Subcutaneous abdominal adipose tissue (tissue), 5 donors: ENCODE data around the gene LTK.

Experiments used
- H3K27ac ChIP-seq: one replicate; pipeline ENCODE4 v1.7.0; 2013; ENCODE audit warnings: low read depth, mild to moderate bottlenecking, inconsistent platforms, low read length, moderate library complexity
- H3K27me3 ChIP-seq, 5 donors: one replicate each; pipeline ENCODE4 v1.7.0; 2013; ENCODE audit warnings: low read length in 5 of 5, inconsistent platforms in 1 of 5; ENCODE audit not compliant: control insufficient read depth in 5 of 5, insufficient read depth in 4 of 5
- H3K36me3 ChIP-seq, 5 donors: one replicate each; pipeline ENCODE4 v1.7.0; 2013; ENCODE audit warnings: low read length in 5 of 5; ENCODE audit not compliant: control insufficient read depth in 5 of 5, insufficient read depth in 5 of 5
- H3K4me1 ChIP-seq, 5 donors: one replicate each; pipeline ENCODE4 v1.7.0; 2013; ENCODE audit warnings: low read length in 5 of 5, mild to moderate bottlenecking in 3 of 5, moderate library complexity in 1 of 5; ENCODE audit not compliant: control insufficient read depth in 5 of 5, insufficient read depth in 5 of 5
- H3K4me3 ChIP-seq, 5 donors: one replicate each; pipeline ENCODE4 v1.7.0; 2013; ENCODE audit warnings: low read length in 5 of 5, low read depth in 1 of 5
- H3K9ac ChIP-seq, 5 donors: one replicate each; pipeline ENCODE4 v1.7.0; 2013; ENCODE audit warnings: low read length in 5 of 5, mild to moderate bottlenecking in 4 of 5, moderate library complexity in 3 of 5
- H3K9me3 ChIP-seq, 5 donors: one replicate each; pipeline ENCODE4 v1.7.0; 2013; ENCODE audit warnings: low read length in 5 of 5; ENCODE audit not compliant: control insufficient read depth in 5 of 5
- donor health status: healthy.
- donor health status: healthy.
- donor health status: healthy.
- donor health status: healthy.
- donor health status: healthy.

LTK gene

DNA sequence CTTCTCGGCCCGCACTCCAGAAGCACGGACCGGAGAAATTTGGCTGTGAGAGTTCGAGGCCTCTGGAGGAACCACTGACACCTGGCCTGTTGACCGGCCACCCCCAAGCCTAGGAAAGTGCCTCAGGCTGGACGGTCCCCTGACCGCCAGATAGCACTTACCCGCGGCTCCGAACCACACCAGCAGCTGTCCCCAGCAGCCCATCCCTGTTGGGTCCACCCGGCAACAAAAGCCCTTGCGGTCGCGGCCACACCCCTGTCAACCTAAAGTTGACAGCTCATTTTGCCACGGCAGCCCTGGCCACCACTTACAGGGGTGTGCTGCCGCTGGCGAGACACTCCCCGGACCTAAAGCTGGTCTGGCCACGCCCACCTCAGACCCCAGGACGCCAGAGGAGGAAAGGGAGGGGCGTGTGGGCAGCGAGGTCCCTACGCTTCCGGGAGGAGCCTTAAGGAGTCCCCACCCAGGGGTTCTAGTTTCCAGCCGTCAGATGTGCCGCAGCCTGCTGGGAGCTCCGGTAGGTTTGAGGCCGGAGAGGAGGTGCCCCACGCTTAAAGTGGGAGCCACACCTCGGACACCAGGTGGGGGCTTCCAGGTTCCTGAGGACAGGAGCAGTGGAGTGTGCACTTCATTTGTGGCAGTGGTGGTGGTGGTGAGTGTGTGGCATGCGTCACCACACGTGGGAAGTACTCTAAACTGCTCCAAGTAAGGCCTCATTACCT lies at the start of gene LTK:
LTK (minus strand) TSS at position 322 of the 722 bp plus-strand sequence; CDS start at position 204, 118 bp downstream.
- H3K27me3 ChIP-seq = peaks cover 12 to 27% (median 18%) of the 10 kb centered on the region in 5 donors
- peaks cover 0 to 25% (median 23%) of the 10 kb centered on the region in 5 donors for H3K4me1 ChIP-seq
- H3K9me3 ChIP-seq = no peaks in the 10 kb centered on the region
- H3K4me3 ChIP-seq = peak within 1 kb of the TSS; percentile 31 to 67 (median 56)
- H3K9ac ChIP-seq = peak within 1 kb of the TSS in 2 of 5 donors; percentile 38 to 53
- no peak within 1 kb of the TSS for H3K27ac ChIP-seq
- H3K36me3 ChIP-seq = peaks cover 0 to 16% (median 14%) of the 10 kb centered on the region in 5 donors

DNA sequence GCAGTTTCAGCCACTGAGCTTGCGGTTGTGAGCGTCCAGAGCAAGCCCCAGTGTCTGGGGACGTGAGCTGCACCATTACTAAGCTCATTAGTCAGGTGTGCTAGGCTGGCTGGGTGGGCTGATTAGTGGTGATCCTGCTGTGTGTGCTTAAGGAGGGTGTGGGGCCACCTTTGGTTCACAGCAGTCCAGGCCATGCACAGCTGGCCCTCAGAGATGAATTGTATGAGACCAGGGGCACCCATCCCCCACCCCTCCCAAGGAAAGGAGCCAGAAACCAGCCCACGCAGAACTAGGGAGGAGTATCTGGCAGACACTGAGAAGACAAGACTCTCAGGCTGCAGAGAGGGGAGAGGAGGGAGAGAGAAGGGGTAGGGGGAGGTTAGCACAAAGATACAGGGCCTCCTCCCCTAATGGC lies 49.2 kb upstream of the LTK start:
- Histone ChIP-seq H3K9me3 (no peaks in the 10 kb centered on the region), H3K4me3 (no peak overlapping the region), H3K9ac (no peak overlapping the region), H3K36me3 (peaks cover 0 to 37% (median 21%) of the 10 kb centered on the region in 5 donors), H3K27me3 (no peaks in the 10 kb centered on the region), H3K4me1 (peaks cover 6 to 62% (median 47%) of the 10 kb centered on the region in 5 donors), H3K27ac (no peak overlapping the region)

DNA sequence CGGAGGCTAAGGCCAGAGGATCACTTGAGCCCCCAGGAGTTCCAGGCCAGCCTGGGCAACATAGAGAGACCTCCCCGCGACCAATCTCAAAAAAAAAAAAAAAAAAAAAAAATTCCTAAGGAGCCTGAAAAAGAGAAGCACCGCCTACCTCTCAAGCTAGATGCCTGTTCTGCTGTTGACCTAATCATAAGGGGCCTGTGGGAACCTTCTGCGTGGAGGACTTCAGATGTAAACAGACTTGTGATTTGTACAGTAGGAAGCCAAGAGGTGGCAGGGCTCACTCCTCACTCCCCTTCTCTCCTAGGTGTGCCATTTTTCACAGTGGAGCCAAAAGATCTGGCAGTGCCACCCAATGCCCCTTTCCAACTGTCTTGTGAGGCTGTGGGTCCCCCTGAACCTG lies 48.6 kb upstream of the LTK start:
- peaks cover 0 to 37% (median 21%) of the 10 kb centered on the region in 5 donors for H3K36me3 ChIP-seq
- H3K9me3 ChIP-seq = no peaks in the 10 kb centered on the region
- H3K4me3 ChIP-seq = no peak overlapping the region
- H3K4me1 ChIP-seq = peaks cover 6 to 60% (median 51%) of the 10 kb centered on the region in 5 donors
- H3K9ac ChIP-seq = no peak overlapping the region
- H3K27me3 ChIP-seq = no peaks in the 10 kb centered on the region
- H3K27ac ChIP-seq = no peak overlapping the region

DNA sequence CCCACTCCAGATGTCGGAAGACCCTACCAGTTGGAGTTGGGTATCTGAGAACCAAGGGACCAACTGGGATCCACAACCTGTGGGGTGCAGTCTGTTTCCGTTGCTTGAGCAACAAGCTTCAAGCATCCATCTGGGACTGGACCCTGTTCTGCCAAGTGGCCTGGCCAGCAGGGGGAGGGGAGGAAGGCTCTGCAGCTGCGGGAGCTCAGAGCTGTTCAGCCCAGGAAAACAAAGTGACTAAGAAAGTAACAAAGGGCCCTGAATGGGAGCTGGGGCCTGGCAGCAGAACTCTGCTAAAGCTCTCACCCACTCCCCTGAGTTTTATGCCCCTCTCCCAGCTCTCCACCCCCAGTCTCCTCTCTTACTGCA lies 48.1 kb upstream of the LTK start:
- Histone ChIP-seq H3K27ac (no peak overlapping the region), H3K27me3 (no peaks in the 10 kb centered on the region), H3K9ac (no peak overlapping the region), H3K36me3 (peaks cover 0 to 37% (median 21%) of the 10 kb centered on the region in 5 donors), H3K4me1 (peaks cover 6 to 55% (median 49%) of the 10 kb centered on the region in 5 donors), H3K4me3 (no peak overlapping the region), H3K9me3 (no peaks in the 10 kb centered on the region)

DNA sequence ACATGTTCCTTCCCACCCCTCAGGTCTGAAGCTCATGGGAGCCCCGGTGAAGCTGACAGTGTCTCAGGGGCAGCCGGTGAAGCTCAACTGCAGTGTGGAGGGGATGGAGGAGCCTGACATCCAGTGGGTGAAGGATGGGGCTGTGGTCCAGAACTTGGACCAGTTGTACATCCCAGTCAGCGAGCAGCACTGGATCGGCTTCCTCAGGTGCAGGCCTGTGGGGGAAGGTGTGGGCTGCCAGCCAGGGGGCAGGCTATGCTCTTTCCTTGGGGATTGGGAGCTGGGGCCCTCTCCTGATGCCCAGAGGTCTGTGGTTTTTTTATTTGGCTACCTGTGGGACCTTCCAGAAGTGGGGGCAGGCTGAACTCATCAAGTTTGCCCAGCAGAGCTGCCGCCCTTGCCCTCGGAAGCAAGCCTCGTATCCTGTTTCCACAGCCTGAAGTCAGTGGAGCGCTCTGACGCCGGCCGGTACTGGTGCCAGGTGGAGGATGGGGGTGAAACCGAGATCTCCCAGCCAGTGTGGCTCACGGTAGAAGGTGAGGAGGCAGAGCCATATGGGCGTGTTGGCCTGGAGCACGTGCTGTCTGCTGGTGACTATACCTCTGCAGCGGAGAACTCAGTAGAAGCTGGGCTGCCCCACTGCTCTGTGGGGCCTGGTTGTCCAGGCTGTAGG lies 47.6 kb upstream of the LTK start:
- H3K9me3 ChIP-seq = no peaks in the 10 kb centered on the region
- peaks cover 0 to 34% (median 20%) of the 10 kb centered on the region in 5 donors for H3K36me3 ChIP-seq
- H3K27ac ChIP-seq = no peak overlapping the region
- H3K27me3 ChIP-seq = no peaks in the 10 kb centered on the region
- H3K4me3 ChIP-seq = no peak overlapping the region
- H3K4me1 ChIP-seq = peaks cover 6 to 52% (median 48%) of the 10 kb centered on the region in 5 donors
- H3K9ac ChIP-seq = peak overlapping the region in 1 of 5 donors; percentile 86

DNA sequence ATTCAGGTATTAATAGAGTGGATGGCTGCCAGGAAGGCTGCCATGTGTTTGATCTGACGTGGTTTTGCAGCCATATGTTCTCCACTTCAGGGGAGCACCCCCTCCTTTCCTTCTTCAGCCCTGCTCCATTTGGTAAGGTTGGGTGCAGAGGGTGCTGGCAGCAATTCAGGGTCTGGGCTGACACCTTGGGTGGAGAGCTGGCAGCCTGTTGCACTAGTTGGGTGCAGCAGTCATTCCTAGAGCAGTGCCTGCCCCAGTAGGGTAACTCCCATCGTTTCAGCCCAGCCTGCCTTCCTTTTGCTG lies 46.9 kb upstream of the LTK start:
- H3K27me3 ChIP-seq = no peaks in the 10 kb centered on the region
- no peaks in the 10 kb centered on the region for H3K9me3 ChIP-seq
- H3K36me3 ChIP-seq = peaks cover 0 to 34% (median 20%) of the 10 kb centered on the region in 5 donors
- H3K27ac ChIP-seq = no peak overlapping the region
- H3K4me1 ChIP-seq = peaks cover 6 to 52% (median 49%) of the 10 kb centered on the region in 5 donors
- peak overlapping the region in 1 of 5 donors; percentile 86 for H3K9ac ChIP-seq
- peak overlapping the region in 2 of 5 donors; percentile 25 to 30 for H3K4me3 ChIP-seq

DNA sequence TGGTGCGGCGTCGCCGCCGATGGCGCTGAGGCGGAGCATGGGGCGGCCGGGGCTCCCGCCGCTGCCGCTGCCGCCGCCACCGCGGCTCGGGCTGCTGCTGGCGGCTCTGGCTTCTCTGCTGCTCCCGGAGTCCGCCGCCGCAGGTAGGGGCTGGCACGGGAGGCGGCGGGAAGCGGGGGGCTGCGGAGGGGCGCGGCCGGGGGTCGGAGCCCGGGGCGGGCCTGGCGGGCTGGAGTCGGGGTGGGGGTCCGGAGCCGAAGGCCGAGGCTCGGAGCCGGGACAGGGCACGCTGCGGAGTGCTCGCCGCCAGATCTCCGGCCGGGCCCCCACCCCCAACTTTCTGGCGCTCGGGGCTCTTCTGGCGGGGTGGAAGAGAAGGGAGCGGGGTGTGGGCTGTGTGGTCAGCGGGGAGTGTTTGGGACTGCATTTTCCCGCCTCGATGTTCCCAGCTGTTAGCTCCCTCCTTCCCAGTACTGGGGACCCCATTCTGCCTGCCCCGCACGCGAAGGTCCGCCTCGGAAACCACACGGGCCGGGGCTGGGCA lies 45.7 kb upstream of the LTK start:
- H3K27me3 ChIP-seq = no peaks in the 10 kb centered on the region
- no peaks in the 10 kb centered on the region for H3K9me3 ChIP-seq
- H3K27ac ChIP-seq = peak overlapping the region; percentile 30
- peak overlapping the region; percentile 62 to 76 (median 69) for H3K4me3 ChIP-seq
- peaks cover 6 to 62% (median 53%) of the 10 kb centered on the region in 5 donors for H3K4me1 ChIP-seq
- peak overlapping the region; percentile 26 to 86 (median 76) for H3K9ac ChIP-seq
- peaks cover 0 to 25% (median 12%) of the 10 kb centered on the region in 5 donors for H3K36me3 ChIP-seq

DNA sequence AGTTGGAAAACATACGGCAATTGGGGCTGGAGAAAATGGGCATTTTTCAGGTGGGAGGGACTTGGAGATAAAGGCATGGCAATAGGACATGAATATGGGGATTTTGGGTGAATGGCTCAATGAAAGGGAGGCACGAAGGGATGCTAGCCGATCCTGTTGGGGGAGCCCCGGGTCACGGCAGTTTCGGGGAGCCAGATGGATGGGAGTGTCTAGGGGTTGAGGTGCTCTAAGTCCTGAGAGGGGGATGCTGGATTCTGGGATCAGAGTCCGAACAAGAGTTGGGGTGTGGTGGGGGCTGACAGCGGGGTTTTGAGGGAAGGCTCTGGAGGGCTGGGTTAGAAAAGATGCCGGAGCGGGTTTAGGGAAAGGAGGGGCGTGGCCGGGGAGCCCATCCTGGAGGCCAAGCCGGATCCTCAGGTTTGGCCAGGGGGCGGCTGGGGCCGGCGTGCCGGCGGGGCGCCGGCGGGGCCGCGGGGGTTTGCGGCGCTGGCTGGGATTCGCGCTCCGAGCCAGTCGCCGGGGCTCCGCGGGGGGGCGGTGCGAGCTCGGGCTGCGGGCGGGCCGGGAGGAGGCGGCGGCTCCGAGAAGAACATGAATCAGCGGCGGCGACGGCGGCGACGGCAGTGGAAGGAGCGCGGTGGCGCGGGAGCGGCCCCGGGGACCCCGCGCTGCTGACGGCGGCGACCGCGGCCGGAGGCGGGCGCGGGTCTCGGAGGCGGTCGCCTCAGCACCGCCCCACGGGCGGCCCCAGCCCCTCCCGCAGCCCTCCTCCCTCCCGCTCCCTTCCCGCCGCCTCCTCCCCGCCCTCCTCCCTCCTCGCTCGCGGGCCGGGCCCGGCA lies 45.0 kb upstream of the LTK start, which contains the start of gene TYRO3:
TYRO3 (plus strand) TSS at position 813 of the 839 bp plus-strand sequence. CDS start 46 bp downstream, outside the sequence.
- Histone ChIP-seq H3K27ac (peak within 1 kb of the TSS; percentile 30), H3K4me3 (peak within 1 kb of the TSS; percentile 62 to 76 (median 69)), H3K9me3 (no peaks in the 10 kb centered on the region), H3K27me3 (no peaks in the 10 kb centered on the region), H3K4me1 (peaks cover 6 to 63% (median 53%) of the 10 kb centered on the region in 5 donors), H3K9ac (peak within 1 kb of the TSS; percentile 26 to 86 (median 76)), H3K36me3 (peaks cover 0 to 20% (median 8%) of the 10 kb centered on the region in 5 donors)

DNA sequence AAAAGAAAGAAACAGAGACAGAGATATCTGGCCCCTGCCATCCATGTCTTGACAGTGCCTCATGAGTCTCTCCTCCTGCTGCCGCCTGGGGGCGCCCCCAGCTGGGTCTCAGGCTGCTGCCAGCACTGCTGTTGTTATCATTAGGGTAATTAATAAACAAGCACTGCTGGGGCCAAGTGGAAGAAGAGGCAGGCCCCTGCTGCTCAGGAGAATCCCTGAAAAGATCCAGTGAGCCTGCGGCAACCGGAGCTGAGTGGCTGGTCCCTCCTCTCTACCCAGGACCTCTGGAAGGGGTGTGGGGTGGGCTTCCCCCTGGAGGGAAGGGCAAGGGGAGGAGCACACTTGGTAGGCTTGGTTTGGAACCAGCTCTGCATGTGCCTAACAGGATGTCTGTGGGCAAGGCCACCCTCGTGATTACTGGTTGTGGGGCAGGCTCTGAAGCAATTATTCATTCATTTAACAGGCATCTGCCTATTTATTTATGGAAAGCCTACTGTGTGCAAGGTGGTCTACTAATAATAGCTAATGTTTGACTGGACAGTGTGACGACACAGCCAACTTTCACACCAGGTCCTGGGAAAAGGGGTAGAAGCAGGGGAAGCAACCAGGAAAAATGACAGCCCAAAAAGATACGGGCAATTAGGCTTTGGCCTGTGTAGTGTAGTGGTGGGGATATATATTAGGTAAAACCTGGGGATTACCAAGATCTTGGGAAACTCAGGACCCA lies 44.2 kb upstream of the LTK start:
- Histone ChIP-seq H3K4me1 (peaks cover 6 to 61% (median 49%) of the 10 kb centered on the region in 5 donors), H3K4me3 (peak overlapping the region in 4 of 5 donors; percentile 30 to 76 (median 65)), H3K36me3 (peaks cover 0 to 12% (median 3%) of the 10 kb centered on the region in 5 donors), H3K9ac (peak overlapping the region in 2 of 5 donors; percentile 43 to 56), H3K27me3 (no peaks in the 10 kb centered on the region), H3K27ac (peak overlapping the region; percentile 27), H3K9me3 (no peaks in the 10 kb centered on the region)
